Body of pancreas (tissue), 4 donors: ENCODE measurements around the gene AP1M1. TPM values are rescaled to one million over a fixed set of nuclear protein-coding genes. Genes with fewer than 3 reads are reported as not detected.
A peak's percentile ranks its signal among the peaks of the same experiment; 100 is the strongest.

Experiments
- ATAC-seq: fragments of 150-250 bp; one replicate; pipeline ENCODE4 v1.9.1; 2016
- DNase-seq, 4 donors: peaks; one replicate each; pipeline ENCODE4 v3.0.0-alpha.2; 2019
- H3K27ac ChIP-seq, 4 donors: fragments of 200-600 bp; sonication (generic); 1 replicate in 3 of 4; 2 replicates in 1 of 4; pipeline versions ENCODE4 v1.5.1 to v1.6.1; 2016 to 2019; ENCODE audit warnings: mild to moderate bottlenecking in 1 of 4, mixed read lengths in 1 of 4, moderate library complexity in 1 of 4
- H3K27me3 ChIP-seq, 2 donors: fragments of 200-600 bp; sonication (generic); one replicate each; pipeline ENCODE4 v1.6.0; 2016; ENCODE audit warnings: mild to moderate bottlenecking in 1 of 2
- H3K36me3 ChIP-seq, 2 donors: fragments of 200-600 bp; sonication (generic); replicated peaks in 1 of 2; 2 replicates each; pipeline ENCODE4 v1.5.1; 2016; ENCODE audit warnings: low read depth in 2 of 2; ENCODE audit not compliant: insufficient read depth in 1 of 2
- H3K4me1 ChIP-seq: fragments of 200-600 bp; sonication (generic); one replicate; pipeline ENCODE4 v1.6.0; 2016
- H3K4me3 ChIP-seq, 2 donors: fragments of 200-600 bp; sonication (generic); 1 replicate in 1 of 2; 2 replicates in 1 of 2; pipeline ENCODE4 v1.5.1; 2016 to 2019
- H3K9me3 ChIP-seq, 3 donors: fragments of 200-600 bp; sonication (generic); 1 replicate in 2 of 3; 2 replicates in 1 of 3; pipeline ENCODE4 v1.5.1; 2016
- CTCF ChIP-seq, 7 experiments: fragments of 450-650 bp in 4 of 7; fragments of 200-600 bp in 3 of 7; sonication (generic) in 3 of 7; IDR thresholded peaks; one replicate each; pipeline ENCODE4 v1.5.1; 2016 to 2019; ENCODE audit warnings: antibody characterized with exemption in 7 of 7
- POLR2A ChIP-seq, 3 donors: fragments of 450-650 bp; IDR thresholded peaks; one replicate each; pipeline ENCODE4 v1.6.1; 2016; ENCODE audit warnings: antibody characterized with exemption in 3 of 3, mild to moderate bottlenecking in 2 of 3
- WGBS, 2 donors: methylation state at CpG; one replicate each; pipeline ENCODE4 v1.1.5; 2017; 5-methylcytosine and 5-hydroxymethylcytosine counted together
- intact Hi-C: fragments of 100-400 bp; cut with DNase I; formaldehyde crosslinking; loops from one replicate; pipeline ENCODE4 v1.15.1; 2023
- total RNA-seq, 2 donors: library from RNA; depleted of rRNA; stranded (reverse); fragments of >200 nt; gene quantifications; one replicate each; pipeline ENCODE4 v1.1.0, GENCODE V29; 2016

The AP1M1 gene
- total RNA-seq, 2 donors from 2014 or later: 22.3 to 23.1 TPM

GRCh38 chr19:16216744-16217670 lies 19.3 kb downstream of the AP1M1 start:
- 92 to 94% methylated on average over 9 to 13 of the region's 13 CpGs for WGBS, 2 donors
- ATAC-seq (no peak), DNase-seq (peak in 1 of 4 donors; percentile 21)
- no peak overlapping the region for H3K27ac ChIP-seq
- no peak overlapping the region for H3K4me3 ChIP-seq
- no peaks in the 10 kb centered on the region for H3K4me1 ChIP-seq
- intact Hi-C loops: no loop called here
- H3K36me3 ChIP-seq: peaks cover 0 to 2% of the 10 kb centered on the region in 2 donors
- H3K27me3 ChIP-seq: no peaks in the 10 kb centered on the region
- H3K9me3 ChIP-seq: peaks cover 0 to 14% (median 0%) of the 10 kb centered on the region in 3 donors
- TF ChIP-seq CTCF (IDR thresholded peaks at IDR 0.05) (no peak), POLR2A (IDR thresholded peaks at IDR 0.05) (no peak)

GRCh38 chr19:16217716-16218451 lies 20.2 kb downstream of the AP1M1 start:
- intact Hi-C loops: no loop called here

GRCh38 chr19:16218851-16219250 lies 21.1 kb downstream of the AP1M1 start:
- Histone ChIP-seq H3K4me3 (no peak overlapping the region), H3K27me3 (no peaks in the 10 kb centered on the region), H3K9me3 (peaks cover 0 to 14% (median 0%) of the 10 kb centered on the region in 3 donors), H3K4me1 (no peaks in the 10 kb centered on the region), H3K36me3 (peaks cover 0 to 2% of the 10 kb centered on the region in 2 donors), H3K27ac (no peak overlapping the region)
- no peak for DNase-seq
- no peak for TF ChIP-seq CTCF (IDR thresholded peaks at IDR 0.05)
- TF ChIP-seq POLR2A (IDR thresholded peaks at IDR 0.05): no peak
- no peak for ATAC-seq
- 98 to 100% methylated on average over 2 of the region's 2 CpGs for WGBS, 2 donors
- intact Hi-C loops: no loop called here

More at GRCh38 chr19:16217716-16218451, 20.2 kb downstream of the AP1M1 start:
- Histone ChIP-seq H3K9me3 (peaks cover 0 to 14% (median 0%) of the 10 kb centered on the region in 3 donors), H3K4me1 (no peaks in the 10 kb centered on the region), H3K27me3 (no peaks in the 10 kb centered on the region), H3K27ac (no peak overlapping the region), H3K36me3 (peaks cover 0 to 2% of the 10 kb centered on the region in 2 donors), H3K4me3 (no peak overlapping the region)
- TF ChIP-seq POLR2A (IDR thresholded peaks at IDR 0.05): no peak
- no peak for TF ChIP-seq CTCF (IDR thresholded peaks at IDR 0.05)
- DNase-seq: no peak
- no peak for ATAC-seq
- 92 to 95% methylated on average over 9 to 16 of the region's 16 CpGs for WGBS, 2 donors

GRCh38 chr19:16222806-16223205 lies 25.1 kb downstream of the AP1M1 start:
- Histone ChIP-seq H3K4me3 (no peak overlapping the region), H3K27me3 (no peaks in the 10 kb centered on the region), H3K27ac (no peak overlapping the region), H3K9me3 (peaks cover 0 to 14% (median 0%) of the 10 kb centered on the region in 3 donors), H3K4me1 (no peaks in the 10 kb centered on the region), H3K36me3 (peaks cover 0 to 3% of the 10 kb centered on the region in 2 donors)
- DNase-seq (no peak), ATAC-seq (no peak)
- WGBS, 2 donors: 88 to 92% methylated on average over 3 of the region's 3 CpGs
- TF ChIP-seq CTCF (IDR thresholded peaks at IDR 0.05) (no peak), POLR2A (IDR thresholded peaks at IDR 0.05) (no peak)
- intact Hi-C loops: no loop called here
